Ascending aorta (tissue), 2 donors: ENCODE results near the gene LRIT3. TPM values are rescaled to one million over a fixed set of nuclear protein-coding genes. Genes with fewer than 3 reads are reported as not detected.
A peak's percentile ranks its signal among the peaks of the same experiment; 100 is the strongest.

Source experiments
- DNase-seq, 2 donors: peaks; one replicate each; pipeline ENCODE4 v3.0.0-alpha.2; 2019; ENCODE audit warnings: low spot score in 2 of 2
- H3K27ac ChIP-seq, 2 donors: fragments of 200-600 bp; sonication (generic); one replicate each; pipeline ENCODE4 v1.5.1; 2016 to 2017; ENCODE audit warnings: mild to moderate bottlenecking in 1 of 2
- H3K27me3 ChIP-seq: fragments of 200-600 bp; sonication (generic); one replicate; pipeline ENCODE4 v1.5.1; 2017
- H3K36me3 ChIP-seq, 2 donors: fragments of 200-600 bp; sonication (generic); one replicate each; pipeline ENCODE4 v1.5.1; 2016
- H3K4me1 ChIP-seq, 2 donors: fragments of 200-600 bp; sonication (generic); one replicate each; pipeline ENCODE4 v1.5.1; 2016 to 2017; ENCODE audit warnings: mild to moderate bottlenecking in 1 of 2
- H3K4me3 ChIP-seq, 2 donors: fragments of 200-600 bp; sonication (generic); one replicate each; pipeline ENCODE4 v1.5.1; 2016 to 2017; ENCODE audit warnings: mild to moderate bottlenecking in 1 of 2
- H3K9me3 ChIP-seq, 2 donors: fragments of 200-600 bp; sonication (generic); one replicate each; pipeline ENCODE4 v1.5.1; 2016
- CTCF ChIP-seq, 3 experiments: fragments of 200-600 bp in 2 of 3; fragments of 450-650 bp in 1 of 3; sonication (generic) in 2 of 3; IDR thresholded peaks; one replicate each; pipeline ENCODE4 v1.5.1; 2016 to 2019; ENCODE audit warnings: antibody characterized with exemption in 3 of 3, mild to moderate bottlenecking in 1 of 3, moderate library complexity in 1 of 3
- intact Hi-C: fragments of 100-400 bp; cut with DNase I; formaldehyde crosslinking; loops from one replicate; pipeline ENCODE4 v1.15.1; 2023
- total RNA-seq: library from RNA; depleted of rRNA; stranded (reverse); fragments of >200 nt; gene quantifications from one replicate; pipeline ENCODE4 v1.1.0, GENCODE V29; 2016

The LRIT3 gene
- total RNA-seq, 1 donor from 2014 or later = not detected

DNA sequence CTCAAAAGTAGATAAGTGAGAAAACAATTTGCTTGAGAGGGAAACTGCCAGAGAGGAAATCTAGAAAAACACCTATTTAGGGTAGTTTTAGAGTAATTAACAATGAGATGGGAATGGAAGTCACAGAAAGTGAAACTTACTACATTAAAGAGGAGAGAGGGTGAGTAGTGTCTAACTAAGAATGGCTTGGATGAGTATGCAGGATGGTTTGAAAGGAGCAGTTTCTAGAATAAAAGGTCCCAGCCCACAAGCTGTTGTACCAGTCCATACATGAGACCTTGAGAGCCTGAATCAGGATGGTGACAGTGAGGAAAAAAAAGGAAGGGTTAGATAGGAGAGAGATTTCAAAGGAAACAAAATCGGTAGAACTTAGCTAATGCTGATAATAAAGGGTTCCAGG lies 31.0 kb upstream of the LRIT3 start:
- Histone ChIP-seq H3K4me1 (peaks cover 6% of the 10 kb centered on the region in 2 donors), H3K36me3 (peaks cover 0 to 6% of the 10 kb centered on the region in 2 donors), H3K27ac (no peak overlapping the region), H3K27me3 (no peaks in the 10 kb centered on the region), H3K9me3 (no peaks in the 10 kb centered on the region), H3K4me3 (peak overlapping the region in 1 of 2 donors; percentile 80)
- intact Hi-C loops = loop anchor here (2.0 to 10.0 kb wide), 5 partner anchors 114 to 1195 kb away; partner anchors contain the start of genes CASP6, ELOVL6, MCUB and OSTC
- no peak for DNase-seq
- no peak for TF ChIP-seq CTCF (IDR thresholded peaks at IDR 0.05)

DNA sequence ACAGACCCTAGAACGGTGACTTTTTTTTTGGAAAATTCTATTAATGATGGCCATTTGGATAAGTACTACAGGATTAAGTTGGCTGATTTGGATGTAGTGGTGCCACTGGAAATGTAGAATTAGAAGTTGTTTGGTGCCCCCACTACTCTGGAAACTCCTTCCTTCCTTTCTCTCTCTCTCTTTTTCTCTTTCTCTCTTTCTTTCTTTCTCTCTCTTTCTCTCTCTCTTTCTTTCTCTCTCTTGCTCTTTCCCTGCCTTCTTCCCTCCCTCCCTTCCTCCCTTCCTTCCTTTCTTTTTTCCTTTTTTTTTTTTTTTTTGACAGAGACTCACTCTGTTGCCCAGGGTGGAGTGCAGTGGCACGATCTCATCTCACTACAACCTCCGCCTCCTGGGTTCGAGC lies 29.6 kb upstream of the LRIT3 start:
- TF ChIP-seq CTCF (IDR thresholded peaks at IDR 0.05) = no peak
- DNase-seq = no peak
- intact Hi-C loops = loop anchor here (5.0 to 10.0 kb wide), 4 partner anchors 253 to 1196 kb away; partner anchors contain the start of genes ELOVL6, MCUB, OSTC and RPL34
- Histone ChIP-seq H3K4me3 (no peak overlapping the region), H3K4me1 (peaks cover 6% of the 10 kb centered on the region in 2 donors), H3K36me3 (peaks cover 0 to 16% of the 10 kb centered on the region in 2 donors), H3K27ac (no peak overlapping the region), H3K9me3 (no peaks in the 10 kb centered on the region), H3K27me3 (no peaks in the 10 kb centered on the region)

GRCh38 chr4:109820563-109820962 lies 27.3 kb upstream of the LRIT3 start:
- no peak overlapping the region for H3K4me3 ChIP-seq
- intact Hi-C loops = no loop called here
- DNase-seq = no peak
- TF ChIP-seq CTCF (IDR thresholded peaks at IDR 0.05) = no peak
- H3K27ac ChIP-seq = no peak overlapping the region
- peaks cover 6% of the 10 kb centered on the region in 2 donors for H3K4me1 ChIP-seq
- H3K36me3 ChIP-seq = peaks cover 0 to 29% of the 10 kb centered on the region in 2 donors
- H3K9me3 ChIP-seq = no peaks in the 10 kb centered on the region
- no peaks in the 10 kb centered on the region for H3K27me3 ChIP-seq

GRCh38 chr4:109821185-109821584 lies 26.7 kb upstream of the LRIT3 start:
- Histone ChIP-seq H3K36me3 (peaks cover 0 to 30% of the 10 kb centered on the region in 2 donors), H3K4me3 (no peak overlapping the region), H3K27me3 (no peaks in the 10 kb centered on the region), H3K27ac (no peak overlapping the region), H3K9me3 (no peaks in the 10 kb centered on the region), H3K4me1 (peaks cover 4 to 6% of the 10 kb centered on the region in 2 donors)
- no peak for DNase-seq
- intact Hi-C loops = no loop called here
- no peak for TF ChIP-seq CTCF (IDR thresholded peaks at IDR 0.05)

DNA sequence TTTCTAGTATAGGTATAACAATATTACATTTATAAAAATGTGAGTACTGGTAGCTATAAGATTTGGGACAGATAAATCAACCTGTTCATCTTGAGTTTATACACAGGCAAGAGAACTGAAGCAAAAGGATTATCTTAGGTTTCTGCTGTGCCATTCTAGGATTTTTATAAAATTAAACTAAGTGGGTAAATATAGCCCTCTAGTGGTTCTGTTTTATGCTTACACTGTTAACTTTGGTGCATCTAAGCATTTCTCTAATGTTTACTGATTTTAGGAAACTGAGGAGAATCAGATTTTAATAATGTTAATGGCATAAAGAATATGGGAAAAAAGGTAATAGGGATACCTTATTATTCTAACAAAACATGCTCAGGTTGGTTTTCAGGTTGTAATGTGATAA lies 21.2 kb upstream of the LRIT3 start:
- DNase-seq = no peak
- no peak overlapping the region for H3K27ac ChIP-seq
- intact Hi-C loops = loop anchor here (5.0 kb wide), 1 partner anchor 404 kb away; no protein-coding TSS in a partner anchor
- H3K36me3 ChIP-seq = peaks cover 0 to 24% of the 10 kb centered on the region in 2 donors
- no peaks in the 10 kb centered on the region for H3K9me3 ChIP-seq
- no peaks in the 10 kb centered on the region for H3K4me1 ChIP-seq
- peak; percentile 24 to 47 (median 27) for TF ChIP-seq CTCF (IDR thresholded peaks at IDR 0.05)
- no peak overlapping the region for H3K4me3 ChIP-seq
- no peaks in the 10 kb centered on the region for H3K27me3 ChIP-seq

DNA sequence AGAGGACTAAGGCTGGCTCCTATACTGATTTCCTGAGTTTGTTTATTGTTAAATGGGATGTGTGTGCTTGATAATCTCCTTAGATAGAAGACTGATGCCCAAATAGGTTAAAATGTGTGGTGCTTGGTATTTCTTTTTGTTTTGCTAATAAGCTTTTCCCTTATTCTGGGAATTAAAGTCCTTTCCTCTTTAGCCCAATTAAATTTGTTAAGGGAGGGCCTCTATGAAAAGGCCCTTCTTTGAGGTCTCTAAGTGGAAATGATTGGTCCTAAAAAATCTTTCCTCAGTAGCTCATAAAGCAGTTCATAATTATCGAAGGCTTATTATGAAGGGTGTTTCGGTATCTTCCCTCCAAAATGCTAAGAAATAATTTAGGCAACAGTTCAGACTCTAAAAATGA lies 20.2 kb upstream of the LRIT3 start, which contains the start of gene RRH:
RRH (plus strand) TSS at position 301 of the 400 bp plus-strand sequence; CDS start at position 357, 56 bp downstream.
- peaks cover 0 to 18% of the 10 kb centered on the region in 2 donors for H3K36me3 ChIP-seq
- no peak for TF ChIP-seq CTCF (IDR thresholded peaks at IDR 0.05)
- intact Hi-C loops = loop anchor here (5.0 kb wide), 1 partner anchor 405 kb away; no protein-coding TSS in a partner anchor
- DNase-seq = no peak
- H3K27me3 ChIP-seq = no peaks in the 10 kb centered on the region
- H3K9me3 ChIP-seq = no peaks in the 10 kb centered on the region
- H3K4me1 ChIP-seq = no peaks in the 10 kb centered on the region
- H3K27ac ChIP-seq = no peak within 1 kb of the TSS
- H3K4me3 ChIP-seq = no peak within 1 kb of the TSS
